Breast epithelium (tissue), 3 donors: ENCODE measurements around the gene PPP6R1.

Source experiments
- CTCF ChIP-seq, 3 donors: fragments of 450-650 bp; IDR thresholded peaks; one replicate each; pipeline ENCODE4 v1.5.1; 2016 to 2017; ENCODE audit warnings: antibody characterized with exemption in 3 of 3, mild to moderate bottlenecking in 3 of 3, moderate library complexity in 3 of 3
- POLR2A ChIP-seq: fragments of 450-650 bp; IDR thresholded peaks from one replicate; pipeline ENCODE4 v1.6.1; 2016; ENCODE audit warnings: antibody characterized with exemption, mild to moderate bottlenecking, moderate library complexity
- POLR2AphosphoS5 ChIP-seq, 3 donors: sonication (generic); formaldehyde crosslinking; IDR thresholded peaks; one replicate each; pipeline ENCODE4 v1.6.1; 2017; ENCODE audit warnings: antibody characterized with exemption in 3 of 3

- TF ChIP-seq CTCF (IDR thresholded peaks at IDR 0.05) (no peak), POLR2A (no peak), POLR2AphosphoS5 (IDR thresholded peaks at IDR 0.05) (no peak)
Measured at GRCh38 chr19:55256562-55257460, 2.0 kb downstream of the PPP6R1 start.
